ENCODE measurements around the gene BRAT1. TPM values are rescaled to one million over a fixed set of nuclear protein-coding genes. Genes with fewer than 3 reads are reported as not detected.

BRAT1 gene
- total RNA-seq, 1 donor from 2014 or later = 52.7 TPM

GRCh38 chr7:2520131-2520760 is 35.1 kb downstream of the BRAT1 start:
- H3K27ac Mint-ChIP-seq (ENCODE audit: unreplicated experiment) = peak overlapping the region; percentile 27
- H3K4me1 Mint-ChIP-seq = peaks cover 48% of the 10 kb centered on the region
- H3K27me3 Mint-ChIP-seq (ENCODE audit: low read depth) = peaks cover 9% of the 10 kb centered on the region
- no peaks in the 10 kb centered on the region for H3K36me3 Mint-ChIP-seq (ENCODE audit: low read depth)
- peak overlapping the region; percentile 95 for H3K4me3 Mint-ChIP-seq
- peak; percentile 24 for TF ChIP-seq CTCF (conservative IDR thresholded peaks at IDR 0.05)
- DNase-seq (ENCODE audit: low read depth, low spot score) = peak; percentile 39
- no peaks in the 10 kb centered on the region for H3K9me3 Mint-ChIP-seq

GRCh38 chr7:2519119-2519930 is 36.0 kb downstream of the BRAT1 start, which contains the start of gene LFNG:
Gene LFNG, plus strand, starts transcription at chr7:2519774. Its CDS starts 88 bp downstream, at chr7:2519862.
- TF ChIP-seq CTCF (conservative IDR thresholded peaks at IDR 0.05) = no peak
- no peaks in the 10 kb centered on the region for H3K36me3 Mint-ChIP-seq (ENCODE audit: low read depth)
- H3K27me3 Mint-ChIP-seq (ENCODE audit: low read depth) = peaks cover 9% of the 10 kb centered on the region
- peaks cover 48% of the 10 kb centered on the region for H3K4me1 Mint-ChIP-seq
- peak within 1 kb of the TSS; percentile 27 for H3K27ac Mint-ChIP-seq (ENCODE audit: unreplicated experiment)
- H3K9me3 Mint-ChIP-seq = no peaks in the 10 kb centered on the region
- H3K4me3 Mint-ChIP-seq = peak within 1 kb of the TSS; percentile 95
- DNase-seq (ENCODE audit: low read depth, low spot score) = peak; percentile 71

- no peak for DNase-seq (ENCODE audit: low read depth, low spot score)
- Mint-ChIP-seq H3K36me3 (ENCODE audit: low read depth) (no peaks in the 10 kb centered on the region), H3K27me3 (ENCODE audit: low read depth) (peaks cover 9% of the 10 kb centered on the region), H3K4me3 (peak overlapping the region; percentile 83), H3K27ac (ENCODE audit: unreplicated experiment) (no peak overlapping the region), H3K9me3 (no peaks in the 10 kb centered on the region), H3K4me1 (peaks cover 45% of the 10 kb centered on the region)
- no peak for TF ChIP-seq CTCF (conservative IDR thresholded peaks at IDR 0.05)
Observed at GRCh38 chr7:2518737-2519118, 36.6 kb downstream of the BRAT1 start.

GRCh38 chr7:2517678-2518507 is 37.4 kb downstream of the BRAT1 start:
- Mint-ChIP-seq H3K27me3 (ENCODE audit: low read depth) (peaks cover 7% of the 10 kb centered on the region), H3K27ac (ENCODE audit: unreplicated experiment) (no peak overlapping the region), H3K4me1 (peaks cover 42% of the 10 kb centered on the region), H3K4me3 (peak overlapping the region; percentile 79), H3K36me3 (ENCODE audit: low read depth) (no peaks in the 10 kb centered on the region), H3K9me3 (no peaks in the 10 kb centered on the region)
- TF ChIP-seq CTCF (conservative IDR thresholded peaks at IDR 0.05) = no peak
- DNase-seq (ENCODE audit: low read depth, low spot score) = no peak

- Mint-ChIP-seq H3K4me3 (peak overlapping the region; percentile 79), H3K36me3 (ENCODE audit: low read depth) (no peaks in the 10 kb centered on the region), H3K27ac (ENCODE audit: unreplicated experiment) (no peak overlapping the region), H3K9me3 (no peaks in the 10 kb centered on the region), H3K4me1 (peaks cover 39% of the 10 kb centered on the region), H3K27me3 (ENCODE audit: low read depth) (peaks cover 6% of the 10 kb centered on the region)
- TF ChIP-seq CTCF (conservative IDR thresholded peaks at IDR 0.05) = no peak
- no peak for DNase-seq (ENCODE audit: low read depth, low spot score)
Observed at GRCh38 chr7:2517026-2517425, 38.3 kb downstream of the BRAT1 start.
